SK-N-SH treated with all-trans-retinoic acid at 6 μM for 48 hours (cell line): ENCODE measurements around the gene RIN3.

ENCODE experiments used
- CSDC2 ChIP-seq: fragments of 250-450 bp; sonication (Bioruptor Pico); IDR thresholded peaks from 2 replicates; pipeline ENCODE4 v1.5.0; 2020; ENCODE audit warnings: mild to moderate bottlenecking, moderate library complexity
- ESRRG ChIP-seq: fragments of 250-450 bp; sonication (Bioruptor Pico); IDR thresholded peaks from 2 replicates; pipeline ENCODE4 v1.6.1; 2021; ENCODE audit warnings: mild to moderate bottlenecking
- GLIS3 ChIP-seq: fragments of 250-450 bp; sonication (Bioruptor Pico); IDR thresholded peaks from 2 replicates; pipeline ENCODE4 v1.5.0; 2020; ENCODE audit warnings: mild to moderate bottlenecking, moderate library complexity
- ISL1 ChIP-seq: fragments of 250-450 bp; sonication (Bioruptor Pico); IDR thresholded peaks from 2 replicates; pipeline ENCODE4 v2.1.2; 2022; ENCODE audit warnings: mild to moderate bottlenecking, moderate library complexity
- PPARA ChIP-seq: fragments of 250-450 bp; sonication (Bioruptor Pico); IDR thresholded peaks from 2 replicates; pipeline ENCODE4 v1.5.0; 2020; ENCODE audit warnings: mild to moderate bottlenecking, borderline replicate concordance
- RARB ChIP-seq: fragments of 250-450 bp; sonication (Bioruptor Pico); IDR thresholded peaks from 2 replicates; pipeline ENCODE4 v1.8.0; 2021; ENCODE audit warnings: mild to moderate bottlenecking, moderate library complexity
- SNAI2 ChIP-seq: fragments of 250-450 bp; sonication (Bioruptor Pico); IDR thresholded peaks from 2 replicates; pipeline ENCODE4 v1.5.0; 2020; ENCODE audit warnings: mild to moderate bottlenecking, moderate library complexity
- TOX ChIP-seq: fragments of 250-450 bp; sonication (Bioruptor Pico); IDR thresholded peaks from 2 replicates; pipeline ENCODE4 v1.8.0; 2021; ENCODE audit warnings: mild to moderate bottlenecking, moderate library complexity, borderline replicate concordance
- ZFP3 ChIP-seq: fragments of 250-450 bp; sonication (Bioruptor Pico); IDR thresholded peaks from 2 replicates; pipeline ENCODE4 v1.5.0; 2020; ENCODE audit warnings: mild to moderate bottlenecking, moderate library complexity
- ZNF565 ChIP-seq: fragments of 450-650 bp; formaldehyde crosslinking; conservative IDR thresholded peaks from 2 replicates; pipeline ENCODE4 v1.5.0; 2020; ENCODE audit warnings: low read depth, mild to moderate bottlenecking, moderate library complexity
- TF ChIP-seq, protein P1 (sequence below): fragments of 250-450 bp; sonication (Bioruptor Pico); IDR thresholded peaks from 2 replicates; pipeline ENCODE4 v1.8.0; 2020; ENCODE audit warnings: mild to moderate bottlenecking, moderate library complexity, borderline replicate concordance
- TF ChIP-seq, protein P2 (sequence below): fragments of 250-450 bp; sonication (Bioruptor Pico); IDR thresholded peaks from 2 replicates; pipeline ENCODE4 v1.5.0; 2020; ENCODE audit warnings: mild to moderate bottlenecking, moderate library complexity
- TF ChIP-seq, protein P3 (sequence below): fragments of 250-450 bp; sonication (Bioruptor Pico); IDR thresholded peaks from 2 replicates; pipeline ENCODE4 v1.5.1; 2020; ENCODE audit warnings: low read depth, mild to moderate bottlenecking, moderate library complexity

DNA sequence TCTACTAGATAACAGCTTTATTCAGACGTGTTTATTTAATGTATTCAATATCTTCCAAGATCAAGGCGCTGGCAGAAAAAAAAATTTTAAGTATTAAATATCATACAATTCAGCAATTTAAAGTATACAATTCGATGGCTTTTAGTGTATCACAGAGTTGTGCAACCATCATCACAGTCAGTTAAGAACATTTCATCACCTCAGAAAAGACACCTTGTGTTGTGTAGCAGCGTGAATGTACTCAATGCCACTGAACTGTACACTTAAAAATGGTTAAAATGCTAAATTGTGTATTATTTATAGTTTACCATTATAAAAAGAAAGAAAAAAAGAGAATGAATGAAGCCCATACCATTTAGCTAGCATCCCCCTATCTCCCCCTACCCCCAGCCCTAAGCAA is 96.4 kb downstream of the RIN3 start:
- TF ChIP-seq ZNF565 (CRISPR knock-in tag) (no peak), RARB (CRISPR knock-in tag) (no peak), PPARA (no peak), TOX (CRISPR knock-in tag) (no peak), CSDC2 (CRISPR knock-in tag) (no peak), ISL1 (CRISPR knock-in tag) (no peak), SNAI2 (CRISPR knock-in tag) (no peak), ZFP3 (CRISPR knock-in tag) (no peak), ESRRG (CRISPR knock-in tag) (no peak), GLIS3 (CRISPR knock-in tag) (no peak)
- TF ChIP-seq, protein P1, sequence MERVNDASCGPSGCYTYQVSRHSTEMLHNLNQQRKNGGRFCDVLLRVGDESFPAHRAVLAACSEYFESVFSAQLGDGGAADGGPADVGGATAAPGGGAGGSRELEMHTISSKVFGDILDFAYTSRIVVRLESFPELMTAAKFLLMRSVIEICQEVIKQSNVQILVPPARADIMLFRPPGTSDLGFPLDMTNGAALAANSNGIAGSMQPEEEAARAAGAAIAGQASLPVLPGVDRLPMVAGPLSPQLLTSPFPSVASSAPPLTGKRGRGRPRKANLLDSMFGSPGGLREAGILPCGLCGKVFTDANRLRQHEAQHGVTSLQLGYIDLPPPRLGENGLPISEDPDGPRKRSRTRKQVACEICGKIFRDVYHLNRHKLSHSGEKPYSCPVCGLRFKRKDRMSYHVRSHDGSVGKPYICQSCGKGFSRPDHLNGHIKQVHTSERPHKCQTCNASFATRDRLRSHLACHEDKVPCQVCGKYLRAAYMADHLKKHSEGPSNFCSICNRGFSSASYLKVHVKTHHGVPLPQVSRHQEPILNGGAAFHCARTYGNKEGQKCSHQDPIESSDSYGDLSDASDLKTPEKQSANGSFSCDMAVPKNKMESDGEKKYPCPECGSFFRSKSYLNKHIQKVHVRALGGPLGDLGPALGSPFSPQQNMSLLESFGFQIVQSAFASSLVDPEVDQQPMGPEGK = no peak
- TF ChIP-seq, protein P2, sequence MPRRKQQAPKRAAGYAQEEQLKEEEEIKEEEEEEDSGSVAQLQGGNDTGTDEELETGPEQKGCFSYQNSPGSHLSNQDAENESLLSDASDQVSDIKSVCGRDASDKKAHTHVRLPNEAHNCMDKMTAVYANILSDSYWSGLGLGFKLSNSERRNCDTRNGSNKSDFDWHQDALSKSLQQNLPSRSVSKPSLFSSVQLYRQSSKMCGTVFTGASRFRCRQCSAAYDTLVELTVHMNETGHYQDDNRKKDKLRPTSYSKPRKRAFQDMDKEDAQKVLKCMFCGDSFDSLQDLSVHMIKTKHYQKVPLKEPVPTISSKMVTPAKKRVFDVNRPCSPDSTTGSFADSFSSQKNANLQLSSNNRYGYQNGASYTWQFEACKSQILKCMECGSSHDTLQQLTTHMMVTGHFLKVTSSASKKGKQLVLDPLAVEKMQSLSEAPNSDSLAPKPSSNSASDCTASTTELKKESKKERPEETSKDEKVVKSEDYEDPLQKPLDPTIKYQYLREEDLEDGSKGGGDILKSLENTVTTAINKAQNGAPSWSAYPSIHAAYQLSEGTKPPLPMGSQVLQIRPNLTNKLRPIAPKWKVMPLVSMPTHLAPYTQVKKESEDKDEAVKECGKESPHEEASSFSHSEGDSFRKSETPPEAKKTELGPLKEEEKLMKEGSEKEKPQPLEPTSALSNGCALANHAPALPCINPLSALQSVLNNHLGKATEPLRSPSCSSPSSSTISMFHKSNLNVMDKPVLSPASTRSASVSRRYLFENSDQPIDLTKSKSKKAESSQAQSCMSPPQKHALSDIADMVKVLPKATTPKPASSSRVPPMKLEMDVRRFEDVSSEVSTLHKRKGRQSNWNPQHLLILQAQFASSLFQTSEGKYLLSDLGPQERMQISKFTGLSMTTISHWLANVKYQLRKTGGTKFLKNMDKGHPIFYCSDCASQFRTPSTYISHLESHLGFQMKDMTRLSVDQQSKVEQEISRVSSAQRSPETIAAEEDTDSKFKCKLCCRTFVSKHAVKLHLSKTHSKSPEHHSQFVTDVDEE = no peak
- TF ChIP-seq, protein P3, sequence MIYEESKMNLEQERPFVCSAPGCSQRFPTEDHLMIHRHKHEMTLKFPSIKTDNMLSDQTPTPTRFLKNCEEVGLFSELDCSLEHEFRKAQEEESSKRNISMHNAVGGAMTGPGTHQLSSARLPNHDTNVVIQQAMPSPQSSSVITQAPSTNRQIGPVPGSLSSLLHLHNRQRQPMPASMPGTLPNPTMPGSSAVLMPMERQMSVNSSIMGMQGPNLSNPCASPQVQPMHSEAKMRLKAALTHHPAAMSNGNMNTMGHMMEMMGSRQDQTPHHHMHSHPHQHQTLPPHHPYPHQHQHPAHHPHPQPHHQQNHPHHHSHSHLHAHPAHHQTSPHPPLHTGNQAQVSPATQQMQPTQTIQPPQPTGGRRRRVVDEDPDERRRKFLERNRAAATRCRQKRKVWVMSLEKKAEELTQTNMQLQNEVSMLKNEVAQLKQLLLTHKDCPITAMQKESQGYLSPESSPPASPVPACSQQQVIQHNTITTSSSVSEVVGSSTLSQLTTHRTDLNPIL (CRISPR knock-in tag) = no peak
